HepG2 (cell line): ENCODE measurements around the gene RPL36. TPM values are rescaled to one million over a fixed set of nuclear protein-coding genes. Genes with fewer than 3 reads are reported as not detected.

ENCODE experiments used
- ATAC-seq: fragments of 200-7000 bp; cut with Tn5 transposase; 3 replicates; pipeline ENCODE4 v1.9.1; 2020; ENCODE audit warnings: mild to moderate bottlenecking, moderate library complexity
- BruUV-seq: library from RNA; stranded (reverse); fragments of 400-500 nt; replicated peaks from 2 replicates; lab custom pipeline; 2021; lab: Mats Ljungman, UMichigan
- CTCF ChIA-PET: fragments of 300-600 bp; formaldehyde crosslinking; extraction: SDS; loops from one replicate; lab custom pipeline; 2021; ENCODE audit warnings: low total read pairs, inconsistent platforms, low intra/inter-chr PET ratio; lab: Yijun Ruan, JAX
- POLR2A ChIA-PET: fragments of 350-600 bp; sonication (Branson Sonifier 250); formaldehyde crosslinking; loops from one replicate; lab custom pipeline; 2020; ENCODE audit warnings: antibody characterized with exemption, inconsistent platforms; lab: Yijun Ruan, JAX
- DNase-seq: peaks from one replicate; pipeline ENCODE4 v3.0.0-alpha.2; 2015; ENCODE audit warnings: low spot score
- FAIRE-seq: peaks from 3 replicates; lab custom pipeline; 2011; peaks lifted over from hg19 to GRCh38; lab: Jason Lieb, UNC
- H2AFZ ChIP-seq: one replicate; pipeline ENCODE4 v1.6.1; 2011; ENCODE audit warnings: low read length, inconsistent platforms
- H3K27ac ChIP-seq: fragments of 300-600 bp; 3 replicates; pipeline ENCODE4 v1.8.0; 2011; ENCODE audit warnings: mixed run types, mild to moderate bottlenecking, mixed read lengths, low read length, inconsistent platforms; ENCODE audit not compliant: insufficient read depth; ENCODE audit errors: extremely low read length
- H3K27me3 ChIP-seq, 2 experiments: fragments of 200-600 bp in 1 of 2; 2 replicates in 1 of 2; 3 replicates in 1 of 2; pipeline versions ENCODE4 v1.6.0 to v1.8.0; 2011; ENCODE audit warnings: low read length in 2 of 2, mild to moderate bottlenecking in 2 of 2, moderate library complexity in 2 of 2, inconsistent platforms in 1 of 2; ENCODE audit not compliant: insufficient read depth in 2 of 2, control insufficient read depth in 1 of 2
- H3K36me3 ChIP-seq, 2 experiments: fragments of 200-600 bp in 1 of 2; replicated peaks in 1 of 2; 2 replicates in 1 of 2; 3 replicates in 1 of 2; pipeline versions ENCODE4 v1.5.1 to v1.8.0; 2011; ENCODE audit warnings: low read length in 2 of 2, inconsistent platforms in 1 of 2; ENCODE audit not compliant: insufficient read depth in 2 of 2, control insufficient read depth in 1 of 2
- H3K4me1 ChIP-seq: 2 replicates; pipeline ENCODE4 v1.5.1; 2012; ENCODE audit warnings: low read length, inconsistent platforms; ENCODE audit not compliant: insufficient read depth
- H3K4me2 ChIP-seq: 2 replicates; pipeline ENCODE4 v1.6.0; 2011; ENCODE audit warnings: low read depth, low read length, inconsistent platforms
- H3K4me3 ChIP-seq, 3 experiments: fragments of 200-600 bp in 1 of 3; sonication (generic), shearing (Covaris generic) in 1 of 3; replicated peaks in 1 of 3; 2 replicates each; pipeline ENCODE4 v1.5.1; 2011 to 2016; ENCODE audit warnings: low read length in 3 of 3, inconsistent platforms in 2 of 3, low read depth in 2 of 3, mild to moderate bottlenecking in 2 of 3, control low read depth in 1 of 3, mixed read lengths in 1 of 3; ENCODE audit not compliant: insufficient read depth in 1 of 3
- H3K79me2 ChIP-seq: one replicate; pipeline ENCODE4 v1.6.1; 2011; ENCODE audit warnings: low read length, inconsistent platforms; ENCODE audit not compliant: insufficient read depth
- H3K9ac ChIP-seq: 2 replicates; pipeline ENCODE4 v1.6.0; 2011; ENCODE audit warnings: mild to moderate bottlenecking, low read depth, low read length, inconsistent platforms; ENCODE audit not compliant: insufficient read depth
- H3K9me3 ChIP-seq: 2 replicates; pipeline ENCODE4 v1.5.1; 2012; ENCODE audit warnings: mild to moderate bottlenecking, low read length
- H4K20me1 ChIP-seq: 2 replicates; pipeline ENCODE4 v1.6.0; 2011; ENCODE audit warnings: inconsistent platforms, mild to moderate bottlenecking, low read length, moderate library complexity; ENCODE audit not compliant: insufficient read depth
- CBX1 ChIP-seq: IDR thresholded peaks from one replicate; pipeline ENCODE4 v1.6.1; 2016; ENCODE audit warnings: antibody characterized with exemption, low read depth
- CEBPB ChIP-seq: IDR thresholded peaks from 2 replicates; pipeline ENCODE4 v1.6.1; 2011; ENCODE audit warnings: low read depth, low read length, improper control_type of control experiment, borderline replicate concordance
- CEBPG ChIP-seq: IDR thresholded peaks from 2 replicates; pipeline ENCODE4 v1.6.1; 2016
- FOXP1 ChIP-seq, 2 experiments: fragments of 450-650 bp in 1 of 2; IDR thresholded peaks; 2 replicates each; pipeline ENCODE4 v1.6.1; 2017 to 2018; ENCODE audit warnings: antibody characterized with exemption in 1 of 2
- GATAD2A ChIP-seq: IDR thresholded peaks from 2 replicates; pipeline ENCODE4 v1.6.1; 2016
- HNF4A ChIP-seq: sonication (generic); formaldehyde crosslinking; IDR thresholded peaks from 2 replicates; pipeline ENCODE4 v1.4.0; 2020; ENCODE audit warnings: missing genetic modification reagents
- MXD4 ChIP-seq: IDR thresholded peaks from 2 replicates; pipeline ENCODE4 v1.6.1; 2016; ENCODE audit warnings: mild to moderate bottlenecking, missing biosample characterization, missing genetic modification reagents
- NCOA2 ChIP-seq: sonication (generic); formaldehyde crosslinking; IDR thresholded peaks from 2 replicates; pipeline ENCODE4 v1.8.0; 2022; ENCODE audit warnings: inconsistent platforms
- NR2C2 ChIP-seq: sonication (generic); formaldehyde crosslinking; IDR thresholded peaks from 2 replicates; pipeline ENCODE4 v1.4.0; 2020; ENCODE audit warnings: missing genetic modification reagents, mild to moderate bottlenecking, moderate library complexity, borderline replicate concordance
- NR2F6 ChIP-seq, 2 experiments: IDR thresholded peaks; 2 replicates each; pipeline ENCODE4 v1.6.1; 2016; ENCODE audit warnings: antibody characterized with exemption in 1 of 2, mild to moderate bottlenecking in 1 of 2
- PHF5A ChIP-seq: IDR thresholded peaks from one replicate; pipeline ENCODE4 v1.6.1; 2018; ENCODE audit warnings: low read depth, missing genetic modification reagents; ENCODE audit not compliant: unreplicated experiment
- POLR2A ChIP-seq, 2 experiments: IDR thresholded peaks; 2 replicates each; pipeline ENCODE4 v1.6.1; 2011; ENCODE audit warnings: low read depth in 2 of 2, low read length in 2 of 2, mild to moderate bottlenecking in 1 of 2, moderate library complexity in 1 of 2; ENCODE audit not compliant: insufficient read depth in 1 of 2
- SAP130 ChIP-seq: IDR thresholded peaks from 2 replicates; pipeline ENCODE4 v1.6.1; 2016; ENCODE audit warnings: low read depth
- THAP11 ChIP-seq: IDR thresholded peaks from 2 replicates; pipeline ENCODE4 v1.6.1; 2016; ENCODE audit warnings: missing biosample characterization, missing genetic modification reagents
- THYN1 ChIP-seq: sonication (generic); formaldehyde crosslinking; IDR thresholded peaks from 2 replicates; pipeline ENCODE4 v1.8.1; 2023; ENCODE audit warnings: low read depth, mild to moderate bottlenecking, moderate library complexity, missing genetic modification reagents, borderline replicate concordance
- ZKSCAN8 ChIP-seq: IDR thresholded peaks from 2 replicates; pipeline ENCODE4 v1.6.1; 2016; ENCODE audit warnings: borderline replicate concordance, missing genetic modification reagents, missing compliant biosample characterization
- ZNF33B ChIP-seq: sonication (generic); formaldehyde crosslinking; IDR thresholded peaks from 2 replicates; pipeline ENCODE4 v1.5.1; 2020; ENCODE audit warnings: mild to moderate bottlenecking, missing genetic modification reagents
- ZNF589 ChIP-seq: sonication (generic); formaldehyde crosslinking; conservative IDR thresholded peaks from 2 replicates; pipeline ENCODE4 v1.8.0; 2022; ENCODE audit warnings: mild to moderate bottlenecking, moderate library complexity, missing genetic modification reagents
- WGBS: methylation state at CpG from one replicate; pipeline ENCODE4 v1.1.6; 2017; ENCODE audit warnings: low lambda C conversion rate; 5-methylcytosine and 5-hydroxymethylcytosine counted together
- in situ Hi-C: cut with HindIII; loops from 2 replicates; pipeline ENCODE4 v1.10.0; 2017; ENCODE audit warnings: low pct_unique_long_range_greater_than_20kb; ENCODE audit not compliant: extremely low pct_ligation_motif_present
- intact Hi-C: fragments of 100-400 bp; cut with micrococcal nuclease; formaldehyde crosslinking; loops from one replicate; pipeline ENCODE4 v1.10.0; 2022; ENCODE audit not compliant: unreplicated experiment
- polyA plus RNA-seq, 8 experiments: library from polyadenylated mRNA; depleted of rRNA in 3 of 8; stranded (reverse) in 7 of 8; unstranded in 1 of 8; fragments of >200 nt; fragmentation: Illumina TruSeq in 4 of 8; extraction: Trizol in 4 of 8; gene quantifications; 2 replicates each; pipeline versions ENCODE4 v1.2.1 to v1.2.3, GENCODE V29; 2011 to 2016; ENCODE audit warnings: low read depth in 4 of 8, missing spikeins in 1 of 8, mixed read lengths in 1 of 8; ENCODE audit not compliant: insufficient read depth in 1 of 8
- total RNA-seq, 5 experiments: library from RNA; depleted of rRNA; stranded (reverse); fragments of >200 nt; fragmentation: Illumina TruSeq; extraction: Trizol; gene quantifications; 2 replicates each; pipeline ENCODE4 v1.2.3, GENCODE V29; 2016; ENCODE audit warnings: low read depth in 1 of 5
- TF ChIP-seq, protein P1 (sequence below): sonication (generic); formaldehyde crosslinking; IDR thresholded peaks from 2 replicates; pipeline ENCODE4 v1.4.0; 2020; ENCODE audit warnings: missing genetic modification reagents
- TF ChIP-seq, protein P2 (sequence below): sonication (generic); formaldehyde crosslinking; IDR thresholded peaks from 2 replicates; pipeline ENCODE4 v1.4.0; 2020; ENCODE audit warnings: missing genetic modification reagents, mild to moderate bottlenecking, borderline replicate concordance
- TF ChIP-seq, protein P3 (sequence below): IDR thresholded peaks from 2 replicates; pipeline ENCODE4 v1.6.1; 2012; ENCODE audit warnings: inconsistent platforms
- TF ChIP-seq, protein P4 (sequence below): sonication (generic); formaldehyde crosslinking; IDR thresholded peaks from 2 replicates; pipeline ENCODE4 v1.4.0; 2020; ENCODE audit warnings: missing genetic modification reagents, borderline replicate concordance

RPL36 gene
- total and polyA plus RNA-seq, 2 of the 13 experiments (the other 11 are each of a cell fraction or from before 2014, with no cell fraction given): 706 to 740 TPM

DNA sequence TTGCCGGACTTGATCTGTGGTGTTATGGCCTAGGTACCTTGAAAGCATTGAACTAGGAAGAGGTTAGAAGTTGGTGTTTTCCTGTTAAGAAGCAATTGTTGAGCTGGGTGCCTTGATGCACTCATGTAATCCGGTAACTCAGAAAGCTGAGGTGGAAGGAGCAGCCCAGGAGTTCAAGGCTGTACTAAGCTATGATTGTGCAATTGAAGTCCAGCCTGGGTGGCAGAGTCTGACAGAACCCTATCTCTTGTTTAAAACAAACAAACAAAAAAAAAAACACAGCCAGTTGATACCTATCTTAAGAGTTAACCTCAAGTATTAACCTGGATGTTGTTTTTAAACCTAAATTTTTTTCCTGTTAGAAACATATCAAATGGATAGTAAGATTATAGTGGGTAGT lies 47.9 kb upstream of the RPL36 start:
- H3K4me3 ChIP-seq: no peak overlapping the region
- DNase-seq (no peak), FAIRE-seq (no peak), ATAC-seq (peak; percentile 72)
- H3K9me3 ChIP-seq: no peaks in the 10 kb centered on the region
- peaks cover 39 to 81% of the 10 kb centered on the region in 2 experiments for H3K36me3 ChIP-seq
- peak overlapping the region; percentile 27 for H3K27ac ChIP-seq
- CTCF ChIA-PET: no interaction called here
- POLR2A ChIA-PET: interaction anchor here (0.7 to 2.5 kb wide), 3 partner anchors 13 to 186 kb away, joined by 3 to 13 read pairs (median 7); partner anchors contain the start of genes SAFB and SAFB2
- H3K79me2 ChIP-seq: peaks cover 76% of the 10 kb centered on the region
- H3K4me2 ChIP-seq: no peak overlapping the region; the same call in 1 of the 2 replicates
- H3K9ac ChIP-seq: no peak overlapping the region
- peaks cover 55% of the 10 kb centered on the region for H4K20me1 ChIP-seq
- H3K27me3 ChIP-seq: no peaks in the 10 kb centered on the region
- WGBS: 61% methylated on average over 2 of the region's 2 CpGs
- no TSS peak for BruUV-seq
- intact Hi-C loops: no loop called here
- no peak overlapping the region for H2AFZ ChIP-seq
- in situ Hi-C loops: no loop called here
- H3K4me1 ChIP-seq: peaks cover 23% of the 10 kb centered on the region
- TF ChIP-seq HNF4A (CRISPR knock-in tag) (peak; percentile 54; the same call in 1 of the 2 replicates), SAP130 (CRISPR knock-in tag) (peak; percentile 45), FOXP1 (IDR thresholded peaks at IDR 0.05) (no peak), FOXP1 (CRISPR knock-in tag; IDR thresholded peaks at IDR 0.05) (peak; percentile 63), NCOA2 (CRISPR knock-in tag) (0 out of 2 replicates have a peak, but pooled peaks have one; percentile 18), THAP11 (CRISPR knock-in tag) (peak; percentile 28; the same call in 1 of the 2 replicates), CEBPG (CRISPR knock-in tag) (peak; percentile 89), NR2F6 (IDR thresholded peaks at IDR 0.05) (no peak), NR2F6 (CRISPR knock-in tag; IDR thresholded peaks at IDR 0.05) (peak; percentile 43; the same call in 1 of the 2 replicates), ZKSCAN8 (CRISPR knock-in tag) (no peak), POLR2A (IDR thresholded peaks at IDR 0.05; ENCODE audit: insufficient read depth in 1 of 2, low read depth in 2 of 2, low read length in 2 of 2) (no peak), GATAD2A (CRISPR knock-in tag) (peak; percentile 80), THYN1 (CRISPR knock-in tag) (no peak), ZNF33B (CRISPR knock-in tag) (no peak), CEBPB (peak; percentile 94), ZNF589 (CRISPR knock-in tag) (no peak), PHF5A (CRISPR knock-in tag) (no peak), CBX1 (no peak), NR2C2 (CRISPR knock-in tag) (peak; percentile 31; the same call in 1 of the 2 replicates), MXD4 (CRISPR knock-in tag) (no peak)
- TF ChIP-seq, protein P1, sequence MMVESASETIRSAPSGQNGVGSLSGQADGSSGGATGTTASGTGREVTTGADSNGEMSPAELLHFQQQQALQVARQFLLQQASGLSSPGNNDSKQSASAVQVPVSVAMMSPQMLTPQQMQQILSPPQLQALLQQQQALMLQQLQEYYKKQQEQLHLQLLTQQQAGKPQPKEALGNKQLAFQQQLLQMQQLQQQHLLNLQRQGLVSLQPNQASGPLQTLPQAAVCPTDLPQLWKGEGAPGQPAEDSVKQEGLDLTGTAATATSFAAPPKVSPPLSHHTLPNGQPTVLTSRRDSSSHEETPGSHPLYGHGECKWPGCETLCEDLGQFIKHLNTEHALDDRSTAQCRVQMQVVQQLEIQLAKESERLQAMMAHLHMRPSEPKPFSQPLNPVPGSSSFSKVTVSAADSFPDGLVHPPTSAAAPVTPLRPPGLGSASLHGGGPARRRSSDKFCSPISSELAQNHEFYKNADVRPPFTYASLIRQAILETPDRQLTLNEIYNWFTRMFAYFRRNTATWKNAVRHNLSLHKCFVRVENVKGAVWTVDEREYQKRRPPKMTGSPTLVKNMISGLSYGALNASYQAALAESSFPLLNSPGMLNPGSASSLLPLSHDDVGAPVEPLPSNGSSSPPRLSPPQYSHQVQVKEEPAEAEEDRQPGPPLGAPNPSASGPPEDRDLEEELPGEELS (CRISPR knock-in tag): peak; percentile 49
- TF ChIP-seq, protein P2, sequence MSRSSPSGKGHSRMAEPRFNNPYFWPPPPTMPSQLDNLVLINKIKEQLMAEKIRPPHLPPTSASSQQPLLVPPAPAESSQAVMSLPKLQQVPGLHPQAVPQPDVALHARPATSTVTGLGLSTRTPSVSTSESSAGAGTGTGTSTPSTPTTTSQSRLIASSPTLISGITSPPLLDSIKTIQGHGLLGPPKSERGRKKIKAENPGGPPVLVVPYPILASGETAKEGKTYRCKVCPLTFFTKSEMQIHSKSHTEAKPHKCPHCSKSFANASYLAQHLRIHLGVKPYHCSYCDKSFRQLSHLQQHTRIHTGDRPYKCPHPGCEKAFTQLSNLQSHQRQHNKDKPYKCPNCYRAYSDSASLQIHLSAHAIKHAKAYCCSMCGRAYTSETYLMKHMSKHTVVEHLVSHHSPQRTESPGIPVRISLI (CRISPR knock-in tag): peak; percentile 75; the same call in 1 of the 2 replicates
- TF ChIP-seq, protein P3, sequence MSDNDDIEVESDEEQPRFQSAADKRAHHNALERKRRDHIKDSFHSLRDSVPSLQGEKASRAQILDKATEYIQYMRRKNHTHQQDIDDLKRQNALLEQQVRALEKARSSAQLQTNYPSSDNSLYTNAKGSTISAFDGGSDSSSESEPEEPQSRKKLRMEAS: no peak
- TF ChIP-seq, protein P4, sequence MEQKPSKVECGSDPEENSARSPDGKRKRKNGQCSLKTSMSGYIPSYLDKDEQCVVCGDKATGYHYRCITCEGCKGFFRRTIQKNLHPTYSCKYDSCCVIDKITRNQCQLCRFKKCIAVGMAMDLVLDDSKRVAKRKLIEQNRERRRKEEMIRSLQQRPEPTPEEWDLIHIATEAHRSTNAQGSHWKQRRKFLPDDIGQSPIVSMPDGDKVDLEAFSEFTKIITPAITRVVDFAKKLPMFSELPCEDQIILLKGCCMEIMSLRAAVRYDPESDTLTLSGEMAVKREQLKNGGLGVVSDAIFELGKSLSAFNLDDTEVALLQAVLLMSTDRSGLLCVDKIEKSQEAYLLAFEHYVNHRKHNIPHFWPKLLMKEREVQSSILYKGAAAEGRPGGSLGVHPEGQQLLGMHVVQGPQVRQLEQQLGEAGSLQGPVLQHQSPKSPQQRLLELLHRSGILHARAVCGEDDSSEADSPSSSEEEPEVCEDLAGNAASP (CRISPR knock-in tag): 0 out of 2 replicates have a peak, but pooled peaks have one; percentile 21
